CD4-positive, alpha-beta T cell (primary cell): Measurements from ENCODE around the gene RPGRIP1. TPM values are rescaled to one million over a fixed set of nuclear protein-coding genes. Genes with fewer than 3 reads are reported as not detected.

ENCODE experiments used
- ATAC-seq: fragments of 200-7000 bp; cut with Tn5 transposase; one replicate; pipeline ENCODE4 v1.10.0; 2022; ENCODE audit warnings: mild to moderate bottlenecking; ENCODE audit not compliant: poor library complexity
- CTCF ChIA-PET: fragments of 350-600 bp; sonication (Branson Sonifier 250); formaldehyde crosslinking; loops from one replicate; lab custom pipeline; 2021; ENCODE audit warnings: antibody characterized with exemption, inconsistent platforms; lab: Charles Lee
- POLR2A ChIA-PET: fragments of 350-600 bp; sonication (Branson Sonifier 250); formaldehyde crosslinking; loops from one replicate; lab custom pipeline; 2021; ENCODE audit warnings: antibody characterized with exemption, inconsistent platforms; lab: Charles Lee
- DNase-seq, 14 experiments: peaks; one replicate each; pipeline ENCODE4 v3.0.0-alpha.2; 2013 to 2020; ENCODE audit warnings: mixed read lengths in 2 of 14
- H3K27ac ChIP-seq, 2 donors: one replicate each; pipeline versions ENCODE4 v1.5.1 to v1.7.0; 2013; ENCODE audit warnings: low read length in 2 of 2, low read depth in 1 of 2, mild to moderate bottlenecking in 1 of 2
- H3K27me3 ChIP-seq, 2 experiments: 1 replicate in 1 of 2; 2 replicates in 1 of 2; pipeline versions ENCODE4 v1.6.1 to v1.7.0; 2013; ENCODE audit warnings: low read length in 2 of 2, control low read depth in 1 of 2, mild to moderate bottlenecking in 1 of 2, moderate library complexity in 1 of 2; ENCODE audit not compliant: insufficient read depth in 2 of 2, control insufficient read depth in 1 of 2
- H3K36me3 ChIP-seq: one replicate; pipeline ENCODE4 v1.6.1; 2013; ENCODE audit warnings: low read length, control low read depth; ENCODE audit not compliant: insufficient read depth
- H3K4me1 ChIP-seq: one replicate; pipeline ENCODE4 v1.6.1; 2013; ENCODE audit warnings: low read length, control low read depth; ENCODE audit not compliant: insufficient read depth
- H3K4me3 ChIP-seq: one replicate; pipeline ENCODE4 v1.5.1; 2013; ENCODE audit warnings: mild to moderate bottlenecking, low read length, moderate library complexity
- H3K9me3 ChIP-seq, 2 experiments: 1 replicate in 1 of 2; 2 replicates in 1 of 2; pipeline versions ENCODE4 v1.6.1 to v1.7.0; 2013; ENCODE audit warnings: low read length in 2 of 2, mild to moderate bottlenecking in 2 of 2, control low read depth in 1 of 2, moderate library complexity in 1 of 2; ENCODE audit not compliant: control insufficient read depth in 1 of 2, insufficient read depth in 1 of 2
- H3K27ac Mint-ChIP-seq: one replicate; pipeline ENCODE4 v1.8.0; 2020; ENCODE audit warnings: mixed read lengths
- H3K27me3 Mint-ChIP-seq: one replicate; pipeline ENCODE4 v1.8.0; 2021; ENCODE audit warnings: mixed read lengths
- H3K36me3 Mint-ChIP-seq: one replicate; pipeline ENCODE4 v1.8.0; 2021; ENCODE audit warnings: low read depth, mixed read lengths
- H3K4me1 Mint-ChIP-seq: one replicate; pipeline ENCODE4 v1.8.0; 2021; ENCODE audit warnings: low read depth, mixed read lengths
- H3K4me3 Mint-ChIP-seq: one replicate; pipeline ENCODE4 v1.8.0; 2020; ENCODE audit warnings: mild to moderate bottlenecking, mixed read lengths
- H3K9me3 Mint-ChIP-seq: one replicate; pipeline ENCODE4 v1.8.0; 2020; ENCODE audit warnings: mixed read lengths
- intact Hi-C, 2 experiments: fragments of 100-400 bp; cut with DNase I in 1 of 2; cut with micrococcal nuclease in 1 of 2; formaldehyde crosslinking; loops; one replicate each; pipeline versions ENCODE4 v1.15.1 to v1.9.0; 2023 to 2025; cut with DNase I, micrococcal nuclease
- total RNA-seq, 174 experiments: library from RNA in 2 of 174; stranded (reverse) in 2 of 174; gene quantifications; one replicate each; pipeline ENCODE4 v1.2.3 and lab custom pipeline; 2021 to 2026
- TF ChIP-seq, protein P1 (sequence below): fragments of 200-600 bp; IDR thresholded peaks from one replicate; pipeline ENCODE4 v1.8.0; 2022; ENCODE audit warnings: antibody characterized with exemption, mild to moderate bottlenecking

Gene RPGRIP1
- total RNA-seq, 2 experiments from 2014 or later = not detected

DNA sequence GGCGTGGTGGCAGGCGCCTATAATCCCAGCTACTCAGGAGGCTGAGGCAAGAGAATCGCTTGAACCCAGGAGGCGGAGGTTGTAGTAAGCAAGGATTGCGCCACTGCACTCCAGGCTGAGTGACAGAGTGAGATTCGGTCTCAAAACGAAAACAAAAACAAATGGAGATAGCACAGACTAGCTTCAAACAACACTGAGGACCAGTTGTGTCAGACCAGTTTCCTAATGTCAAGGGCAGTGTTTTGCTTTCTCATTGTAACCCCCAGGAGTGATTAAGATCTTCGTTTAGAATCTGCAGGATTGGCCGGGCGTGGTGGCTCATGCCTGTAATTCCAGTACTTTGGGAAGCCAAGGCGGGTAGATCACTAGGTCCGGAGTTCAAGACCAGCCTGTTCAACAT, 18.5 kb downstream of the RPGRIP1 start:
- CTCF ChIA-PET = no interaction called here
- intact Hi-C loops = no loop called here

DNA sequence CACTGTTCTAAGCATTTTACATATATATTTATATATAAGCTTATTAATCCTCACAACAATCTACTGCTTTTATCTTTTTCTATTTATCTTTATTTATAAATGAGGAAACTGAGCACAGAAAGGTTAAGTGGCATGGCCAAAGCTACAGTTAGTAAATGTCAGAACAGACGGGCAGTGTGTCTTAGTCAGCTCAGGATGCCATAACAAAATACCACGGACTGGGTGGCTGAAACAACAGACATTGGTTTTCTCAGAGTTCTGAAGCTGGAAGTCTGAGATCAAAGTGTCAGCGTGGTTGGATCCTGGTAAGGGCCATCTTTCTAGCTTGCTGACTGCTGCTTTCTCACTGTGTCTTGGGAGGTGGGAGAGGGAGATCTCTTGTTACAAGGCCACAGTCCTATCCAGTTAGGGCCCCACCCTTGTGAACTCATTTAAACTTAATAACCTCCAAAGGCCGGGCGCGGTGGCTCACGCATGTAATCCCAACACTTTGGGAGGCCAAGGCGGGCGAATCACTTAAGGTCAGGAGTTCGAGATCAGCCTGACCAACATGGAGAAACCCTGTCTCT, 19.8 kb downstream of the RPGRIP1 start:
- Mint-ChIP-seq H3K27ac (no peak overlapping the region), H3K27me3 (peaks cover 23% of the 10 kb centered on the region), H3K4me1 (peaks cover 6% of the 10 kb centered on the region), H3K4me3 (no peak overlapping the region), H3K9me3 (no peaks in the 10 kb centered on the region), H3K36me3 (no peaks in the 10 kb centered on the region)
- Histone ChIP-seq H3K9me3 (no peaks in the 10 kb centered on the region), H3K27me3 (peaks cover 8 to 19% of the 10 kb centered on the region in 2 experiments), H3K27ac (no peak overlapping the region), H3K4me1 (peaks cover 6% of the 10 kb centered on the region), H3K4me3 (no peak overlapping the region), H3K36me3 (no peaks in the 10 kb centered on the region)
- ChIA-PET POLR2A (interaction anchor here (1.1 kb wide), 1 partner anchor 8 kb away, joined by 3 read pairs; no protein-coding TSS in a partner anchor), CTCF (no interaction called here)
- no peak for DNase-seq
- ATAC-seq = no peak
- TF ChIP-seq, protein P1, sequence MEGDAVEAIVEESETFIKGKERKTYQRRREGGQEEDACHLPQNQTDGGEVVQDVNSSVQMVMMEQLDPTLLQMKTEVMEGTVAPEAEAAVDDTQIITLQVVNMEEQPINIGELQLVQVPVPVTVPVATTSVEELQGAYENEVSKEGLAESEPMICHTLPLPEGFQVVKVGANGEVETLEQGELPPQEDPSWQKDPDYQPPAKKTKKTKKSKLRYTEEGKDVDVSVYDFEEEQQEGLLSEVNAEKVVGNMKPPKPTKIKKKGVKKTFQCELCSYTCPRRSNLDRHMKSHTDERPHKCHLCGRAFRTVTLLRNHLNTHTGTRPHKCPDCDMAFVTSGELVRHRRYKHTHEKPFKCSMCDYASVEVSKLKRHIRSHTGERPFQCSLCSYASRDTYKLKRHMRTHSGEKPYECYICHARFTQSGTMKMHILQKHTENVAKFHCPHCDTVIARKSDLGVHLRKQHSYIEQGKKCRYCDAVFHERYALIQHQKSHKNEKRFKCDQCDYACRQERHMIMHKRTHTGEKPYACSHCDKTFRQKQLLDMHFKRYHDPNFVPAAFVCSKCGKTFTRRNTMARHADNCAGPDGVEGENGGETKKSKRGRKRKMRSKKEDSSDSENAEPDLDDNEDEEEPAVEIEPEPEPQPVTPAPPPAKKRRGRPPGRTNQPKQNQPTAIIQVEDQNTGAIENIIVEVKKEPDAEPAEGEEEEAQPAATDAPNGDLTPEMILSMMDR = no peak
- intact Hi-C loops = no loop called here

More for the DNA sequence above, 18.5 kb downstream of the RPGRIP1 start:
- Histone ChIP-seq H3K27ac (no peak overlapping the region), H3K9me3 (no peaks in the 10 kb centered on the region), H3K4me3 (no peak overlapping the region), H3K4me1 (peaks cover 6% of the 10 kb centered on the region), H3K36me3 (no peaks in the 10 kb centered on the region), H3K27me3 (peaks cover 8 to 19% of the 10 kb centered on the region in 2 experiments)
- TF ChIP-seq, protein P1 = no peak
- no peaks in the 10 kb centered on the region for H3K9me3 Mint-ChIP-seq
- H3K27ac Mint-ChIP-seq = no peak overlapping the region
- DNase-seq (no peak), ATAC-seq (no peak)
- H3K27me3 Mint-ChIP-seq = peaks cover 23% of the 10 kb centered on the region
- POLR2A ChIA-PET = no interaction called here
- no peak overlapping the region for H3K4me3 Mint-ChIP-seq
- peaks cover 6% of the 10 kb centered on the region for H3K4me1 Mint-ChIP-seq
- no peaks in the 10 kb centered on the region for H3K36me3 Mint-ChIP-seq

DNA sequence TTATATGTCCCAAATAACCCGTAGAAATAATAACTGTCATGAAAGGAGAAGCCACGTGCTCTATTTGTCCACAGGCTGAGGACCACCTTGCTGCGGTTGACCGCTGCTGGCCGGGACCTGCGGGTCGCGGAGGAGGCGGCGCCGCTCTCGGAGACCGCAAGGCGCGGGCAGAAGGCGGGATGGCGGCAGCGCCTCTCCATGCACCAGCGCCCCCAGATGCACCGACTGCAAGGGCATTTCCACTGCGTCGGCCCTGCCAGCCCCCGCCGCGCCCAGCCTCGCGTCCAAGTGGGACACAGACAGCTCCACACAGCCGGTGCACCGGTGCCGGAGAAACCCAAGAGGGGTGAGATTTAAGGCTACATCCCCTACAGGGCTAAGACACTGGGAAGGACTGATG, 21.0 kb downstream of the RPGRIP1 start:
- Histone ChIP-seq H3K27ac (no peak overlapping the region), H3K4me1 (peaks cover 6% of the 10 kb centered on the region), H3K9me3 (no peaks in the 10 kb centered on the region), H3K36me3 (no peaks in the 10 kb centered on the region), H3K27me3 (peaks cover 8 to 19% of the 10 kb centered on the region in 2 experiments), H3K4me3 (no peak overlapping the region)
- Mint-ChIP-seq H3K36me3 (no peaks in the 10 kb centered on the region), H3K27ac (no peak overlapping the region), H3K4me3 (no peak overlapping the region), H3K9me3 (no peaks in the 10 kb centered on the region), H3K27me3 (peaks cover 23% of the 10 kb centered on the region), H3K4me1 (peaks cover 6% of the 10 kb centered on the region)
- CTCF ChIA-PET = no interaction called here
- POLR2A ChIA-PET = no interaction called here
- ATAC-seq (peak; percentile 37), DNase-seq (peak in 10 of 14 experiments; percentile 2 to 57 (median 16))
- intact Hi-C loops = no loop called here
- TF ChIP-seq, protein P1 = no peak
